GDM1 (cell line): ENCODE results near the gene SLC6A17.

Experiments
- DNase-seq: peaks from one replicate; lab custom pipeline; 2025; lab: John Stamatoyannopoulos, UW

The SLC6A17 gene

DNA sequence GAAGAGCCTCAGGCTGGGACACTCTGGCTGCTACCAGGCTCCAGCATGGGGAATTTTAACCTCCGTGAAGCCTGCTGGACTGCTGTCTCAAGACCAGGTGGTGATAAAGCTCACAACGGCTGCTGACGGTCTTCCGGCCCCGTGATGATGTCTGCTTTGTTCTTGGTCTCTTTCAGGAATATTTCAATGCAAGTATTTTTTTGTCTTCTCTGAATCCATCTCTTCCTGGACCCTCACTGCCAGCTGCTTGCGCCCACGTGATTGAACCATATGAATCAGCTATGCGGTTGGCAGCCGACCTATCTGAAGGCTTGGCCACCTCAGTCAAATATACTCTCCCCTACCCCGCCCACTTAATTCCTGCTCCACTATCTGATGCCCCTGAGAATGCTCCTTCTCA, 14.6 kb upstream of the SLC6A17 start:
- no peak for DNase-seq

DNA sequence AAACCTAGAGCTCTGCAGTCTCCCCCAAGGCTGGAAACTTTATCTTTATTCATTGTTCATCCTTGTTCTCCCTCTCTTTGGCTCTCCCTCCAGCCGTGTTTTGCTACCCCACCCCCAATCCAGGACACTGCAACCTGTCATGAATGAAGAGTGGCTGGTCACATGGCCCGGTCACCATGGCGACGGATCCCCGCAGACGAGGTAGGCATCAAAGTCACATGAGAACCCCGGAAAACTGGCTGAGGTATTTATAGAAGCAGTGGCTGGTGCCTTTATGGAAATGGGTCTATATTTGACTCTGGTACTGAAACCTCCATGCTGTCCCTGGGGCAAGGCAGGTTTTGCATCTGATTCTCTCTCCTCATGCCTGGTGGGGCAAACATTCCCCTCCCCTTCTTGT, 13.4 kb upstream of the SLC6A17 start:
- no peak for DNase-seq

DNA sequence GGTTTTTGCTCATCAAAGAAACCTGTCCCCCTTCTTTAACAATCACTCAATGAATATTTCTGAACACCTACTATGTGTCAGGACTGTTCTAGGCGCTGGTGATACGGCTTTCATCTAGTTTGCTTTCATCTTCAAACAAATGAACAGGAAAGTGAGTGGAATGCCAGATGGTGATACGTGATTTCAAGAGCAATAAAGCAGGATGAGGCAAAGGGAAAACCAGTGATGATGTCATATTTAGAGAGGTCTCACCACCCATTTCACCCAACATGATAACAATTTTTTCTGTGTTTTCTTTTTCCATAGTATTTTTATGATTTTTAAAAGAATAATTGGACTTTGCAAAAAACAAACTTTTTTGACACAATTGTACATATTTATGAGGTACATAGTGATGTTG, 11.3 kb upstream of the SLC6A17 start:
- DNase-seq, result no peak

- no peak for DNase-seq
Measured at GRCh38 chr1:110144366-110144765, 5.9 kb upstream of the SLC6A17 start.

DNA sequence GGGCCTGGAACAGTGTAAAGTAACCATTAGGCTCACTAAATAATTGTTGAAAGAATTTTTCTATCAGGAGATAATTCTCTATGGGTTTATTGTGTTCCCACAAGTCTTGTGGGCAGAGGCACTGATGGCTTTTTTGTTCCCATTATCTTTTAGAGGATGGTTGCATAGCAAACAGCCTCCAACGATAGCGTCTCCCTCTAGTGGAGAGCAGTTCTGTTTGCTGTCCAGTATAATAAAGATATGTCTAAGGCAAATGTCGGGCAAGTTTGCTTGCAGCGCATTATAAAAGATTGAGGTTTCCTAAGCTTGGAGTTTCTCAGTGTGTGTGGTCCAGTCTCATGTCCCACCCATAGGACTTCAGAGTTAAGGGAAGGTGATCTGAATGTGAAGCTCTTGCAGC, 1.3 kb upstream of the SLC6A17 start:
- no peak for DNase-seq

DNA sequence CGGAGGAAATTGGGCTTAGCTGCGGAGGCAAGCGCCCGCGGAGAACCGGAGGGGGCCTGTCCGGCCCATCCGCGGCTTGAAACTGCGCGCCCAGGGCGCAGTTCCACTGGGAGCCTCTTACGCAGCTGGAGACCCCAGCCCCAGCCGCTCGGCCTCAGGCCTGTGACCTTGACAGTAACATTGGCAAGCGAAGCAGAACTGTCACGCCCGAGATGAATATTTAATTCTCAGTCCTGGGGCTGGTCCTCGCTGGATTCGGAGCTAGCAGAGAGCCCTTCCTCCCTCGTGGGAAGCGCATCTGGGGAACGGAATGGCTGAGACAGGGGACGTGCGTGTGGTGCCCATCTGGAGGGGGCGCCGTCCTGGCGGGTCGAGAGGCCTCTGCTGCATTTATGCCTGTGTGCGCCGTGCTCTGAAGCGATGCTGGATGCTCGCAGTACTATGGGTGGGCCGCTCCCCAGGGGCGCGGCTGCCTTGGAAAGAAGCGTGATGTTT, 928 bp downstream of the SLC6A17 start:
- no peak for DNase-seq

GRCh38 chr1:110152133-110152785, 2.0 kb downstream of the SLC6A17 start:
- no peak for DNase-seq

GRCh38 chr1:110153407-110153950, 3.2 kb downstream of the SLC6A17 start:
- DNase-seq, result no peak

DNA sequence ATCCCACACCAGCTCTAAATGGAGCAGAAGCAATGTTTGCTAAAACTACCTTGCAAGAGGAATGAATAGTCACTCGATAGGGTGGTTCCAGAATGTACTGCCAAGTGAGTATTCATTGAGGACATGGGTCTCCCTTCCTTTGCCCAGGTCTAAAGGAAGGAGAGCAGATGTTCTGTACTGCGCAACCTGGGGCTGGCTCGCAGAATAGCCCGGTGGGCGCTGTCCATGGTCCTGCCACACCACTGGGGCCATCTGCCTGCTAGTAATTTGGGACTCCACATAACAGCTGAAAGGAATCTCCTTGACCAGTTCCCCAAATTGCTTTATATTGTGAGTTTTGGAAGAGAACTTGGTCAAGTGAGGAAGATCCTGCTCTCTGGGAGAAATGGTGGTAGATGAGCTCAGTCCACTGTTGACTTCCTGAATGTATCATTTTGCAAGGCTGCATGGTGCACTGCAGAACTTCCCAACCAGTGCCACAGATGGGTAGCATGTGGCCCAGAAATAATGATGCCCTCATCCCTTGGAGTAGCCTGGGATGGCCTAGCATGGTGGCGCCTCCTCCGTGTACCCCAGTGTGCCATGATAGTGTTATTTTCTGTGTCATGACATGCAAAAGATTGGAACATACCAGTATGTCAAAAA, 5.7 kb downstream of the SLC6A17 start:
- DNase-seq, result no peak

DNA sequence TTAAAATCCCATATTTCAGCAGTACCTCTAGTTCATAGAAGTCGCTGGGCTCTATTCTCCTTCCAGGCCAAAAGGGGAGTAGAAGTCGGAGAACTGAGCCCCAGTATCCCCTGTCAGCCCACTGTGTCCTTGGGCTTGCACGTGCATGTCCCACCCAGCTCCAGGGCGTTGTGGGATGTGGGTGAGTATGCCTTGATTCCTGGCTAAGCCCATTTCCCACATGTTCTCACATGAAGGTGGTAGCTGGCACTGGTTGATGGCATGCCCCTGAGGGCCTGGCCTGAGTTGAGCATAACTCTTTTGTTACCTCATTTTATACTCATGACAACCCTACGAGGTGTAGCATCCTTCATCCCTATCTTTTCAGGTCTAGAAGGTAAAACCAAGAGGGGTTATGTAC, 8.0 kb downstream of the SLC6A17 start:
- DNase-seq, result no peak

GRCh38 chr1:110159168-110159567, 8.9 kb downstream of the SLC6A17 start:
- DNase-seq, result no peak

- peak; percentile 9 for DNase-seq
Measured at GRCh38 chr1:110160538-110161100, 10.3 kb downstream of the SLC6A17 start.

DNA sequence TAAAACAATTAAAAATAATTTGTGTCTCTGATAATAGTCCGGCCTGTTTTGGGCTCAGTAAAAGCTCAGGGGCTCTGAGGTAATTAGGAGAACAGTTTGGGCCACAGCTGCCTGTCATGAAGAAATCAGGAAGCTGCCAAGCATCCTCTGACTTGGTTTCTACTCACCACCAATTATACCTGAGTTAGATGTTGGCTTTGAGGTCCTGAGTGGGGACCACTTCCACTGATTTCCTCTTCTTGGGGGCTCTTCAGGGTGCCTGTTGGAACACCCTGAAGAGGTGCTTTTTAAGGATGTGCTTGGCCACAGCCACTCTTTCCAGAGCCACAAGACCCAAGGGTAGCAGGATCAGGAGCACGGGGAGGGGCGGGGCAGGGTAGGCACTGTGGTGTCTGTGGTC, 10.9 kb downstream of the SLC6A17 start:
- DNase-seq, result no peak

DNA sequence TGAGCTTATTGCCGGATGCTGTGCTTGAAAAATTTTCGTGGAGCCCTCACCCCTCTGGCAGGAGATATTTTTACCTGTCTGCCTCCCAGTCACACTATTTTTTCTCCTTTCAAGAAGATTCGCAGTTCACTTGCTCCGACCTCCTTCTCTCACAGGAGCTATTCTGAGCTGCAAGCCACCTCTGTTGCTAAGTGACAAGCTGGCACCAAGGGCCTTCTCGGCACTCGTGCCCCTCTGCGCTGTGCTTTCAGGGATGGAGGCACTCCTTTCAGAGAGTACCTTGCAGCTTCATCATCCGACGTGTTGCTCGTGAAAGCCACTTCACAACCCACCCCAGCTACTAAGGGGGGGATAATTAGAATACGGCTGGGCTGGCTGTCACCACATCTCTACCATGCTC, 11.6 kb downstream of the SLC6A17 start:
- DNase-seq, result no peak

DNA sequence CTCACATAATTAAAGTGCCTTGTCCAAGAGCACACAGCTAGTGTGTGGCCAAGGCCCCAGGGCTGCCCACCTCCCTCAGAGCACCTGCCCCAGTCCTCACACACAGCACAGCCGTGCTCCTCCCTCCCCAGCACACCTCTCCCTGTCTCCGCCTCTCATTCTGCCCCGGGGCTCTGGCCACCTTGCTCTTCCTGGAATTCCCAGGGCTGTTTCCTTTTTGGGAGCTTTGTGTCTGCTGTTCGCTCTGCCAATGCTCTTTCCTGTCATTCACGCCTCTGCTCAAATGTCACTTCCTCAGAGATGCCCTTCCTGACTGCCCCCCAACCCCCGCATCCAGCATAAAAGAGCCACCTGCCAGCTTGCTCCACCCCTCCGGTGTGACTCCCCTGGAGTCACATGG, 13.3 kb downstream of the SLC6A17 start:
- DNase-seq, result no peak

DNA sequence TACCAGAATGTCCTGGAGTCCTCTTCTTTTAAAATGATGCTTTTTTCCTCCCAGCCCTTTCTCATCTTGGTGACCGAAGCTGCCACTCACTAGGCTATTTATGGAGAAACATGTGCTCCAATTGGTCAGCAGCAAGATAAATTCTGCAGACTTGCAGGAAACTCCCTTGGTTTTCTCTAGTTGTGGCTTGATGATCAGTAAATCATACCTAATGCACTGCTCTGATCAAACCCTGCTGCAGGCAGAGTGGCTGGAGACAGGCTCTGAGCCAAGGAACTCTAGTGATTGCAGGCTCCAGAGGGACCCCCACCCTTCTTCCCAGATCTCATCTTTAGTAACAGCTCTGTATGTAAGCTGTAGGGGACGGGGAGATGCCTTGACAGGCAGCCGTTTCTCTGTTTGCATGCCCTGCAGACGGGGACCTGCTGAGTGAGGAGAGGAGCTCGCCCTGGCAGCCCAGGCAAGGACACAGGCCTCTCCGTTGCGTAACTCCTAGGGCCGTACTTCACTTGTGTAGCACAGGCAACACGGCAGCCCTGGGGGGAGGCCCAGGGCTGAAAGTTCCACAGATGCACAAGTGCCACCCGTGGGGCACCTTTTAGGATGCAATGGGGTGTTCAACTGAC, 14.5 kb downstream of the SLC6A17 start:
- no peak for DNase-seq

DNA sequence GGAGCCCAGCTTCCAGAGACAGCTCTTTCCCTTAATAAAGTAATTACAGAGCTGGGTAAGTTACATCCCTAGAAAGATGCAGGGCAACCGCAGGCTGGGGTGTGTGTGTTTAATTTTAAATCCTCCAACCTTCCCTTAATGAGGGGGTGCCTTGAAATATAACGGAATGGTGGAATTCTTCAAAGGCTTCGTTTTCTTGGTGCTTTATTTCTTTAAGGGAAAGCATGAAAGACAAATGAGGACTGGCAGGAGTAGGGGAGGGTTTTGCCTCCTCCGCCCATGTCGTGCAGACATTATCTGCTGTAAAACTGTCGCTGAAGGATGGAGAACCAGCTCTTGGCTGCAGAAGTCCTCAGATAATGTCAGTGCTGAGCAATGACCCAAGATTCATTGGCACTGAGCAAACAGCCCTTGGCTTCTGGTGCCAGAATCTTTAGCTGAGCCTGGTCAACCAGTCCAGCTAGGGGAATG, 15.5 kb downstream of the SLC6A17 start:
- DNase-seq, result no peak

DNA sequence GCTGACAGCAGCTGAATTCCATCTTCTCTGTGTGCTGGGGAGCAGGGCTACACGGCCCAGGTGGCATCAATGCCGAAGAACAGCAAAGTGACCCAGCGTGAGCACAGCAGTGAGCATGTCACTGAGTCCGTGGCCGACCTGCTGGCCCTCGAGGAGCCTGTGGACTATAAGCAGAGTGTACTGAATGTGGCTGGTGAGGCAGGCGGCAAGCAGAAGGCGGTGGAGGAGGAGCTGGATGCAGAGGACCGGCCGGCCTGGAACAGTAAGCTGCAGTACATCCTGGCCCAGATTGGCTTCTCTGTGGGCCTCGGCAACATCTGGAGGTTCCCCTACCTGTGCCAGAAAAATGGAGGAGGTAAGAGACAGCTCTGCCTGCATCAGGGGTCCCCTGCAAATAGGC, 16.6 kb downstream of the SLC6A17 start:
- DNase-seq, result no peak

GRCh38 chr1:110170766-110171733, 20.8 kb downstream of the SLC6A17 start:
- DNase-seq, result no peak

- no peak for DNase-seq
Measured at GRCh38 chr1:110172001-110172400, 21.7 kb downstream of the SLC6A17 start.

GRCh38 chr1:110173466-110174105, 23.3 kb downstream of the SLC6A17 start:
- no peak for DNase-seq
